Endothelial cell of umbilical vein (primary cell): ENCODE results near the gene MLLT6. TPM values are rescaled to one million over a fixed set of nuclear protein-coding genes. Genes with fewer than 3 reads are reported as not detected.

ENCODE experiments used
- BruUV-seq: library from RNA; stranded (reverse); fragments of 400-500 nt; replicated peaks from 2 replicates; lab custom pipeline; 2021; lab: Mats Ljungman, UMichigan
- CTCF ChIA-PET: fragments of 300-600, 350-600 bp; sonication (Branson Sonifier 250); formaldehyde crosslinking; loops from one replicate; lab custom pipeline; 2021; ENCODE audit warnings: antibody characterized with exemption, inconsistent platforms; lab: Charles Lee
- POLR2A ChIA-PET: fragments of 300-600, 350-600 bp; sonication (Branson Sonifier 250); formaldehyde crosslinking; loops from one replicate; lab custom pipeline; 2021; ENCODE audit warnings: antibody characterized with exemption, inconsistent platforms; lab: Charles Lee
- DNase-seq: peaks from one replicate; pipeline ENCODE4 v3.0.0-alpha.2; 2011; ENCODE audit warnings: low read depth, low spot score
- FAIRE-seq: peaks from 2 replicates; lab custom pipeline; 2011; peaks lifted over from hg19 to GRCh38; lab: Jason Lieb, UNC
- H2AFZ ChIP-seq: 2 replicates; pipeline ENCODE4 v1.6.0; 2012; ENCODE audit warnings: low read depth, low read length, control low read depth, inconsistent platforms
- H3K27ac ChIP-seq: 2 replicates; pipeline ENCODE4 v1.5.1; 2011; ENCODE audit warnings: low read depth, mild to moderate bottlenecking, control low read depth, low read length, moderate library complexity; ENCODE audit not compliant: insufficient read depth
- H3K27me3 ChIP-seq, 2 experiments: 2 replicates each; pipeline versions ENCODE4 v1.6.0 to v1.6.1; 2011; ENCODE audit warnings: low read length in 2 of 2, mixed read lengths in 1 of 2; ENCODE audit not compliant: control insufficient read depth in 2 of 2, insufficient read depth in 2 of 2
- H3K36me3 ChIP-seq, 2 experiments: 2 replicates in 1 of 2; 3 replicates in 1 of 2; pipeline ENCODE4 v1.5.1; 2011; ENCODE audit warnings: low read length in 2 of 2, mild to moderate bottlenecking in 1 of 2, moderate library complexity in 1 of 2; ENCODE audit not compliant: control insufficient read depth in 2 of 2, insufficient read depth in 2 of 2; ENCODE audit errors: extremely low read depth in 1 of 2
- H3K4me1 ChIP-seq: 3 replicates; pipeline ENCODE4 v1.5.1; 2011; ENCODE audit warnings: mild to moderate bottlenecking, low read length; ENCODE audit not compliant: control insufficient read depth, insufficient read depth; ENCODE audit errors: extremely low read depth
- H3K4me2 ChIP-seq: 2 replicates; pipeline ENCODE4 v1.6.1; 2011; ENCODE audit warnings: low read length, control low read depth, mixed read lengths; ENCODE audit not compliant: insufficient read depth
- H3K4me3 ChIP-seq, 3 experiments: fragments of 200-600 bp in 1 of 3; sonication (generic), shearing (Covaris generic) in 1 of 3; replicated peaks in 1 of 3; 2 replicates each; pipeline ENCODE4 v1.5.1; 2011 to 2016; ENCODE audit warnings: control low read depth in 3 of 3, low read length in 3 of 3, mild to moderate bottlenecking in 2 of 3, inconsistent platforms in 1 of 3, low read depth in 1 of 3, moderate library complexity in 1 of 3; ENCODE audit not compliant: insufficient read depth in 1 of 3
- H3K79me2 ChIP-seq: 2 replicates; pipeline ENCODE4 v1.6.0; 2012; ENCODE audit warnings: low read length, inconsistent platforms; ENCODE audit not compliant: control insufficient read depth, insufficient read depth
- H3K9ac ChIP-seq: replicated peaks from 2 replicates; pipeline ENCODE3; 2011; ENCODE audit warnings: low read length, control low read depth; ENCODE audit not compliant: insufficient read depth; ENCODE audit errors: extremely low read depth
- H3K9me1 ChIP-seq: replicated peaks from 3 replicates; pipeline ENCODE4 v1.6.0; 2011; ENCODE audit warnings: mild to moderate bottlenecking, low read length; ENCODE audit not compliant: control insufficient read depth, insufficient read depth; ENCODE audit errors: extremely low read depth
- H3K9me3 ChIP-seq: replicated peaks from 2 replicates; pipeline ENCODE4 v1.5.1; 2012; ENCODE audit warnings: low read length, inconsistent platforms; ENCODE audit not compliant: control insufficient read depth, insufficient read depth
- H4K20me1 ChIP-seq: replicated peaks from 2 replicates; pipeline ENCODE3; 2011; ENCODE audit warnings: mild to moderate bottlenecking, low read length; ENCODE audit not compliant: control insufficient read depth, insufficient read depth; ENCODE audit errors: extremely low read depth
- EZH2 ChIP-seq: IDR thresholded peaks from 2 replicates; pipeline ENCODE4 v1.6.1; 2012; ENCODE audit warnings: borderline replicate concordance, low read depth, mild to moderate bottlenecking, moderate library complexity, low read length, inconsistent platforms; ENCODE audit not compliant: severe bottlenecking
- FOS ChIP-seq: IDR thresholded peaks from 2 replicates; pipeline ENCODE4 v1.6.1; 2011; ENCODE audit warnings: mild to moderate bottlenecking, low read length, moderate library complexity, borderline replicate concordance; ENCODE audit not compliant: insufficient read depth
- GATA2 ChIP-seq: IDR thresholded peaks from 2 replicates; pipeline ENCODE4 v1.7.0; 2011; ENCODE audit warnings: low read depth, mild to moderate bottlenecking, moderate library complexity, mixed read lengths, low read length; ENCODE audit not compliant: insufficient read length, insufficient read depth
- JUN ChIP-seq: IDR thresholded peaks from 2 replicates; pipeline ENCODE4 v1.6.1; 2011; ENCODE audit warnings: borderline replicate concordance, low read depth; ENCODE audit not compliant: insufficient read length, insufficient read depth
- MYC ChIP-seq: IDR thresholded peaks from one replicate; pipeline ENCODE4 v1.6.1; 2011; ENCODE audit warnings: mild to moderate bottlenecking, low read depth, low read length
- POLR2A ChIP-seq: IDR thresholded peaks from 2 replicates; pipeline ENCODE4 v1.6.1; 2012; ENCODE audit warnings: low read depth, mild to moderate bottlenecking, control low read depth, low read length
- POLR2AphosphoS5 ChIP-seq: IDR thresholded peaks from 2 replicates; pipeline ENCODE4 v1.6.1; 2012; ENCODE audit warnings: low read depth, mild to moderate bottlenecking, control low read depth, low read length, moderate library complexity; ENCODE audit not compliant: insufficient read depth
- dilution Hi-C: fragments of 300-500 bp; cut with MboI; formaldehyde crosslinking; loops from one replicate; pipeline ENCODE4 v1.15.0; 2019; ENCODE audit warnings: low sequenced_read_pairs; ENCODE audit not compliant: extremely low pct_ligation_motif_present
- intact Hi-C: fragments of 100-400 bp; cut with micrococcal nuclease; formaldehyde crosslinking; loops from one replicate; pipeline ENCODE4 v1.10.0; 2022
- polyA plus RNA-seq, 4 experiments: library from polyadenylated mRNA; depleted of rRNA in 3 of 4; stranded (reverse) in 3 of 4; unstranded in 1 of 4; fragments of >200 nt; gene quantifications; 2 replicates each; pipeline versions ENCODE4 v1.2.1 to v1.2.3, GENCODE V29; 2011 to 2012; ENCODE audit warnings: missing spikeins in 1 of 4
- total RNA-seq: library from RNA; stranded (reverse); gene quantifications from 2 replicates; pipeline ENCODE4 v1.2.3, GENCODE V29; 2021
- TF ChIP-seq, protein P1 (sequence below): IDR thresholded peaks from 2 replicates; pipeline ENCODE4 v1.6.1; 2011; ENCODE audit not compliant: insufficient read depth, insufficient read length
- TF ChIP-seq, protein P2 (sequence below), 2 donors: IDR thresholded peaks; 1 replicate in 1 of 2; 2 replicates in 1 of 2; pipeline ENCODE4 v1.5.1; 2011; ENCODE audit warnings: low read length in 2 of 2, mild to moderate bottlenecking in 2 of 2, moderate library complexity in 2 of 2, control low read depth in 1 of 2, inconsistent platforms in 1 of 2, low read depth in 1 of 2; ENCODE audit not compliant: insufficient read depth in 1 of 2; ENCODE audit errors: extremely low read depth in 1 of 2

The MLLT6 gene
- total and polyA plus RNA-seq, 2 donors (not counting 3 experiments of a cell fraction or from before 2014, with no cell fraction given): 32.1 to 85.4 TPM

GRCh38 chr17:38716368-38717005, 11.4 kb downstream of the MLLT6 start:
- intact Hi-C loops: no loop called here
- H3K4me3 ChIP-seq: no peak overlapping the region
- CTCF ChIA-PET: interaction anchor here (1.4 to 2.0 kb wide), 2 partner anchors 14 to 19 kb away, joined by 3 to 9 read pairs; no protein-coding TSS in a partner anchor

More at GRCh38 chr17:38716368-38717005, 11.4 kb downstream of the MLLT6 start:
- Histone ChIP-seq H3K4me1 (no peaks in the 10 kb centered on the region), H4K20me1 (no peaks in the 10 kb centered on the region), H3K9me1 (no peaks in the 10 kb centered on the region), H3K27me3 (no peaks in the 10 kb centered on the region), H3K27ac (no peak overlapping the region), H3K4me2 (no peak overlapping the region), H3K9me3 (no peaks in the 10 kb centered on the region), H3K36me3 (peaks cover 4 to 48% of the 10 kb centered on the region in 2 experiments), H3K79me2 (no peaks in the 10 kb centered on the region), H3K9ac (no peak overlapping the region), H2AFZ (no peak overlapping the region)
- FAIRE-seq (no peak), DNase-seq (no peak)
- POLR2A ChIA-PET: no interaction called here
- dilution Hi-C loops: no loop called here
- BruUV-seq: TSS peak; percentile 54
- TF ChIP-seq POLR2AphosphoS5: no peak
- TF ChIP-seq EZH2: no peak
- TF ChIP-seq POLR2A: no peak
- TF ChIP-seq, protein P1, sequence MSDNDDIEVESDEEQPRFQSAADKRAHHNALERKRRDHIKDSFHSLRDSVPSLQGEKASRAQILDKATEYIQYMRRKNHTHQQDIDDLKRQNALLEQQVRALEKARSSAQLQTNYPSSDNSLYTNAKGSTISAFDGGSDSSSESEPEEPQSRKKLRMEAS: no peak
- no peak for TF ChIP-seq GATA2
- TF ChIP-seq FOS: no peak
- no peak for TF ChIP-seq JUN
- TF ChIP-seq, protein P2, sequence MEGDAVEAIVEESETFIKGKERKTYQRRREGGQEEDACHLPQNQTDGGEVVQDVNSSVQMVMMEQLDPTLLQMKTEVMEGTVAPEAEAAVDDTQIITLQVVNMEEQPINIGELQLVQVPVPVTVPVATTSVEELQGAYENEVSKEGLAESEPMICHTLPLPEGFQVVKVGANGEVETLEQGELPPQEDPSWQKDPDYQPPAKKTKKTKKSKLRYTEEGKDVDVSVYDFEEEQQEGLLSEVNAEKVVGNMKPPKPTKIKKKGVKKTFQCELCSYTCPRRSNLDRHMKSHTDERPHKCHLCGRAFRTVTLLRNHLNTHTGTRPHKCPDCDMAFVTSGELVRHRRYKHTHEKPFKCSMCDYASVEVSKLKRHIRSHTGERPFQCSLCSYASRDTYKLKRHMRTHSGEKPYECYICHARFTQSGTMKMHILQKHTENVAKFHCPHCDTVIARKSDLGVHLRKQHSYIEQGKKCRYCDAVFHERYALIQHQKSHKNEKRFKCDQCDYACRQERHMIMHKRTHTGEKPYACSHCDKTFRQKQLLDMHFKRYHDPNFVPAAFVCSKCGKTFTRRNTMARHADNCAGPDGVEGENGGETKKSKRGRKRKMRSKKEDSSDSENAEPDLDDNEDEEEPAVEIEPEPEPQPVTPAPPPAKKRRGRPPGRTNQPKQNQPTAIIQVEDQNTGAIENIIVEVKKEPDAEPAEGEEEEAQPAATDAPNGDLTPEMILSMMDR (IDR thresholded peaks at IDR 0.05; ENCODE audit: extremely low read depth in 1 of 2, insufficient read depth in 1 of 2, low read depth in 1 of 2, low read length in 2 of 2): no peak
- no peak for TF ChIP-seq MYC
